ENCODE results near the gene PRSS3. TPM values are rescaled to one million over a fixed set of nuclear protein-coding genes. Genes with fewer than 3 reads are reported as not detected.
"Not testable (repeated sequence)": the region's sequence is repeated elsewhere in the genome, so short reads cannot be mapped to it uniquely, and the experiment has no call there.

The PRSS3 gene
- total RNA-seq, 4 donors from 2014 or later, result 42.2 to 298 (median 113) TPM

DNA sequence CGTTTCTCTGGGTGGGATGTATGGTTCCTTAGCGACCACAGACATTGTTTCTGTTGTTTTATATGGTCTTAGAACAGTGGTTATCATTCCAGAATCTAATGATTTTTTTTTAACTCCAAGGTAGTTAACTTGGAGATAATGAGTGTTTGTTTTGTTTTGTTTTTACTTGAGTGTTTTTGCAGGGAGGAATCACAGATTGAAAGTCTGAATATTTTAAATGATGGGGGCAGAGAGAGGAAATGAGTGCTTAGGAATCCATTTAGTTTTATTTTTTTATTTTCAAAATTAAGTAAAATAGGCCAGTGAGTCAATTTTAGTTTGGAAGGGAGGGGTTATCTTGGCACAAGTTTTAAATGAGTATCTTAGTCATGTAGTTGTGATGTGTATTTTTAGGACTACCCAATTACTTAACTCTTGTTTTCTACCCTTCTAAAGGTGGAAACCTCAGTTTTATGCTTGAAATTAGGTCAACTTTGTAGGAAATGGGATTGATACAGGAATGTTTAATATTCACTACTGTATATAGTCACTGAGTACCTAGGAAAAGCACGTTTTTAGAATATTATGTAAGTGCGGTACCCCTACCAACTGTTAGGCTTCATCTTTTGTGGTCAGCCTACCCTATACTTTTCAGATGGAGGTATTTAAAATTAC is 23.6 kb downstream of the PRSS3 start:
- Histone ChIP-seq H3K9me3 (no peaks in the 10 kb centered on the region), H3K4me1 (peaks cover 27 to 70% (median 37%) of the 10 kb centered on the region in 4 donors), H3K4me3 (peak overlapping the region; percentile 72 to 96 (median 90)), H3K36me3 (no peaks in the 10 kb centered on the region), H3K27ac (peak overlapping the region; percentile 97 to 100 (median 100)), H3K27me3 (no peaks in the 10 kb centered on the region)
- no peak for DNase-seq
- intact Hi-C loops (cut with DNase I; ENCODE audit: low total_unique reads) (loop anchor here (10.0 kb wide), 1 partner anchor 106 kb away; no protein-coding TSS in a partner anchor), in situ Hi-C loops (cut with MboI; ENCODE audit: low pct_ligation_motif_present in 1 of 4, low pct_unique_long_range_greater_than_20kb in 1 of 4, low sequenced_read_pairs in 3 of 4) (no loop called here)
- WGBS, 2 donors (ENCODE audit: low coverage in 1 of 2), result 11 to 22% methylated on average over 4 of the region's 4 CpGs
- TF ChIP-seq POLR2AphosphoS5 (IDR thresholded peaks at IDR 0.05), result no peak
- no peak for TF ChIP-seq EP300 (IDR thresholded peaks at IDR 0.05; ENCODE audit: low read depth)
- no peak for TF ChIP-seq CTCF (IDR thresholded peaks at IDR 0.05)
- no peak for TF ChIP-seq POLR2A (IDR thresholded peaks at IDR 0.05)

DNA sequence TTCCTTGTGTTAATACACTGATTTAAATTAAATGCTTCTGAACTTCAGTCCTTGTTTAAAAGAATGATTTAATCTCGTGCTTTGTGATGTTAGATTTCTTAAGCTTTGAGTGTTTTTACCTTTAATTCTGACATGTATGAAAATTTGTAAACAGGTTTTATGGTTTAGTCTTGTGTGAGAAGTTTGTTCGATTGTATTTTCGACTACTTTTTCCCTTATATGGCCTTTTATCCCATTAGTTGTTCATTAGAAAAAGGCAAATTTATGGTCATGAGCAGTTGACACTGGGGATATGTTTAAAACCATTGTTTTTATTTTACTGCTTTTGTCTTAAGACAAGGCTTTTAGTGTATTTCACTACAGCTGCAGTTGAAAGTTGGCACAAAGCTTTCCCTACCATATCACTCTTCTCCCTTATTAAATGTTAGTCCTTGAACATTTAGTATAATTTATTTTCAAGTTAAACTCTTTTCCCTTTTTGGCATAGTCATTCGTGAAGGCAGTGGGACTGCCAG is 24.9 kb downstream of the PRSS3 start:
- H3K4me3 ChIP-seq, result no peak overlapping the region
- 30 to 34% methylated on average over 3 to 4 of the region's 4 CpGs for WGBS, 2 donors (ENCODE audit: low coverage in 1 of 2)
- H3K4me1 ChIP-seq, result peaks cover 23 to 57% (median 28%) of the 10 kb centered on the region in 4 donors
- intact Hi-C loops (cut with DNase I; ENCODE audit: low total_unique reads) (no loop called here), in situ Hi-C loops (cut with MboI; ENCODE audit: low pct_ligation_motif_present in 1 of 4, low pct_unique_long_range_greater_than_20kb in 1 of 4, low sequenced_read_pairs in 3 of 4) (no loop called here)
- H3K27ac ChIP-seq, result peak overlapping the region; percentile 15 to 100 (median 100)
- no peak for DNase-seq
- no peak for TF ChIP-seq POLR2AphosphoS5 (IDR thresholded peaks at IDR 0.05)
- TF ChIP-seq EP300 (IDR thresholded peaks at IDR 0.05; ENCODE audit: low read depth), result no peak
- TF ChIP-seq CTCF (IDR thresholded peaks at IDR 0.05), result no peak
- TF ChIP-seq POLR2A (IDR thresholded peaks at IDR 0.05), result no peak
- no peaks in the 10 kb centered on the region for H3K9me3 ChIP-seq
- no peaks in the 10 kb centered on the region for H3K27me3 ChIP-seq
- no peaks in the 10 kb centered on the region for H3K36me3 ChIP-seq

GRCh38 chr9:33823801-33824200 is 28.4 kb downstream of the PRSS3 start:
- intact Hi-C loops (cut with DNase I; ENCODE audit: low total_unique reads), result no loop called here
- H3K9me3 ChIP-seq, result no peaks in the 10 kb centered on the region
- H3K27me3 ChIP-seq, result no peaks in the 10 kb centered on the region
- in situ Hi-C loops (cut with MboI; ENCODE audit: low pct_ligation_motif_present in 1 of 4, low pct_unique_long_range_greater_than_20kb in 1 of 4, low sequenced_read_pairs in 3 of 4), result no loop called here
- H3K27ac ChIP-seq, result no peak overlapping the region
- WGBS, 2 donors (ENCODE audit: low coverage in 1 of 2), result 50 to 75% methylated on average over 3 of the region's 3 CpGs
- no peak overlapping the region for H3K4me3 ChIP-seq
- peaks cover 13 to 40% (median 16%) of the 10 kb centered on the region in 4 donors for H3K4me1 ChIP-seq
- no peak for TF ChIP-seq POLR2A (IDR thresholded peaks at IDR 0.05)
- no peak for TF ChIP-seq EP300 (IDR thresholded peaks at IDR 0.05; ENCODE audit: low read depth)
- TF ChIP-seq POLR2AphosphoS5 (IDR thresholded peaks at IDR 0.05), result no peak
- no peak for TF ChIP-seq CTCF (IDR thresholded peaks at IDR 0.05)
- H3K36me3 ChIP-seq, result no peaks in the 10 kb centered on the region
- DNase-seq, result no peak

GRCh38 chr9:33827285-33827684 is 31.9 kb downstream of the PRSS3 start:
- 97 to 100% methylated on average over 8 to 11 of the region's 11 CpGs for WGBS, 2 donors (ENCODE audit: low coverage in 1 of 2)
- H3K27ac ChIP-seq; in situ Hi-C loops (cut with MboI; ENCODE audit: low pct_ligation_motif_present in 1 of 4, low pct_unique_long_range_greater_than_20kb in 1 of 4, low sequenced_read_pairs in 3 of 4); H3K4me3 ChIP-seq; intact Hi-C loops (cut with DNase I; ENCODE audit: low total_unique reads); H3K36me3 ChIP-seq; H3K27me3 ChIP-seq; DNase-seq; H3K9me3 ChIP-seq; H3K4me1 ChIP-seq: not testable (repeated sequence)

- DNase-seq; H3K27me3 ChIP-seq; H3K4me3 ChIP-seq; in situ Hi-C loops (cut with MboI; ENCODE audit: low pct_ligation_motif_present in 1 of 4, low pct_unique_long_range_greater_than_20kb in 1 of 4, low sequenced_read_pairs in 3 of 4); H3K36me3 ChIP-seq; H3K9me3 ChIP-seq; H3K27ac ChIP-seq; intact Hi-C loops (cut with DNase I; ENCODE audit: low total_unique reads): not testable (repeated sequence)
- peaks cover 0 to 16% (median 2%) of the 10 kb centered on the region in 4 donors for H3K4me1 ChIP-seq
- 66 to 91% methylated on average over 11 to 17 of the region's 17 CpGs for WGBS, 2 donors (ENCODE audit: low coverage in 1 of 2)
These were observed 34.4 kb downstream of the PRSS3 start for GRCh38 chr9:33829641-33830230.
